Body of pancreas (tissue), 4 donors: ENCODE measurements around the gene ADCY1.

Experiments used
- CTCF ChIP-seq, 7 experiments: fragments of 450-650 bp in 4 of 7; fragments of 200-600 bp in 3 of 7; sonication (generic) in 3 of 7; IDR thresholded peaks; one replicate each; pipeline ENCODE4 v1.5.1; 2016 to 2019; ENCODE audit warnings: antibody characterized with exemption in 7 of 7
- POLR2A ChIP-seq, 3 donors: fragments of 450-650 bp; IDR thresholded peaks; one replicate each; pipeline ENCODE4 v1.6.1; 2016; ENCODE audit warnings: antibody characterized with exemption in 3 of 3, mild to moderate bottlenecking in 2 of 3

DNA sequence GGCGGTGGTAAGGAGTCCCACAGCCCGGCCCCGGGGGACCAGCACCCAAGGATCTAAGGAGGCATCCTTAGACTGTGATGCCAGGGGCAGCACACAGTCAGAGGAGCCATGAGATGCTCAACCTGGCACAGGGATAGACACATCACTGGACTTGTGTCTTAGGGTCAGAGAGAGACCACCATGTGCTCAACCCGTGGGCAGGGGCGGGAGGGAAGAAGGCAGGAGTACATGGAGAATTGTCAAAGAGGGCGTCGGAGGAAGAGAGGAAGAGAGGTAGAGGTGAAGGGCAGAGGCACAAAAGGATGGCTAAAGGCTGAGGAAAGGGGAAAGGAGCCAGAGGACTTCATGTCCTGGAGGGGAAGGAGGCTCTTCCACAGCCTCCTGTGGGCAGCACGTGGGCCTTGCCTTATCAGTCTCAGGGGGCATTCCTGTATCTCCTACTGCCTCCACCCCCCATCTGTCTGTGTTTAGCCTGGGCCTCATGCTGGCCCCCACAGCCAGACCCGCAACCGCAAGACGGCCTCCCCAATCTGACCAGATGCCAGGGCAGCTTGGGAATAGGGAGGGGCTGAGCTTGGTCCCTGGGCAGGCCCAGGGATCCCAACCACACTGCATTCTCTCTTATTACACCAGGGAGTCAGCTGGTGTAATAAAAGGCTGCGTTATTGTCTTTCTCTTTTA lies 2.2 kb downstream of the ADCY1 start:
- TF ChIP-seq CTCF (IDR thresholded peaks at IDR 0.05) (no peak), POLR2A (IDR thresholded peaks at IDR 0.05) (no peak)
